Measurements from ENCODE around the gene TRIO.

TRIO gene

GRCh38 chr5:14123974-14124482 lies 19.1 kb upstream of the TRIO start:
- no peak for FAIRE-seq

- no peak for FAIRE-seq
These were observed 17.9 kb upstream of the TRIO start for GRCh38 chr5:14125262-14125661.

- FAIRE-seq = no peak
These were observed 15.6 kb upstream of the TRIO start for GRCh38 chr5:14127587-14127986.

DNA sequence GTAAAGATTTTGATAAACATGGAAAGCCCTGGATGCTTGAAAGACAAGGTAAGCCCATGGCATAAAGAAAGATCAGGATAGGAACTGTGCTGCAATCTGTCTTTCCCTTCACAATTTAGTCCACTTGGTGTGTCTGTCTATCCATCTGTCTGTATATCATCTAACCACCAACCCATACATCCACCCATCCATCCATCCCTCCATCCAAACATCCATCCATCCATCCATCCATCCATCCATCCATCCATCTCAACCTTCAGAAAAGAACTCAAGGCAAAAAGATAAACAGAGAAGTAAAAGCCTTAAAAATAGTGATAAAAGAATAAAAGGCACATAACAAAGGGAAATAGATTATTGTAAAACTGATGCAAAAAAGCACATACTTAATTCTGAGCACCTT lies 15.1 kb upstream of the TRIO start:
- FAIRE-seq = no peak

DNA sequence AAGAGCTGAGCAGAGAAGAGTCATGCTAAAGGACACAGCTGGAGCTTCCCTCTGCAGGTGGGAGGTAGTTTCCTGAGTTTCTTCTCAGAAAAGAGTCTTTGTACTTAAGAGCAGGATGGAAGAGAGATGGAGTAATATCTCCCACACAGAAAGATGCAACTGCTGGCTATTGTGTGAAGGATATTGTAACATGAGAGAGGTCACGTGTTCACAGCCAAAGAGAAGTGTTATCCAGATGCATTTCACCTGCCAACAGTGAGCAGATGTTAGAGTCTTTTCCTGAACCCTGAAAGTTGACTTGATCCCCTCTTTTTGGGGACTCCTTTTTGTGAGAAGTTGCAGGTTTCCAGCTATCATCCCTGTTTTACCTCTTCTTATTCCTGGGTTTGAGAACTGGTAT lies 14.0 kb upstream of the TRIO start:
- no peak for FAIRE-seq

GRCh38 chr5:14131855-14132503 lies 11.2 kb upstream of the TRIO start:
- FAIRE-seq = no peak

DNA sequence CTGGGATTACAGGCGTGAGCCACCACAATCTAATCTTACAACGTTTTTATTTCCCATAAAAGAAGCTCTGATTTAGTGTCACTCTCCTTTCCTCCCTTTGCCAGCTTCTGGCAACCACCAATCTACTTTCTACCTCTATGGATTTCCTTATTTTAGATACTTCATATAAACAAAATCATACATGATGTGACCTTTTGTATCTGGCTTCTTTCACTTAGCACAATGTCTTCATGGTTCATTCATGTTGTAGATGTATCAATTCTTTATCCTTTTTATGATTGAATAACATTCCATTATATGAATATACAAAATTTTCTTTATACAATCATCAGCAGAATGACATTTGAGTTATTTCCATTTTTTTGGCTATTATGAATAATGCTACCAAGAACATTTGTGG lies 9.7 kb upstream of the TRIO start:
- FAIRE-seq = no peak

GRCh38 chr5:14134083-14134482 lies 9.1 kb upstream of the TRIO start:
- FAIRE-seq = no peak

- no peak for FAIRE-seq
These were observed 8.4 kb upstream of the TRIO start for GRCh38 chr5:14134771-14135170.

- no peak for FAIRE-seq
These were observed 7.5 kb upstream of the TRIO start for GRCh38 chr5:14135621-14136020.

DNA sequence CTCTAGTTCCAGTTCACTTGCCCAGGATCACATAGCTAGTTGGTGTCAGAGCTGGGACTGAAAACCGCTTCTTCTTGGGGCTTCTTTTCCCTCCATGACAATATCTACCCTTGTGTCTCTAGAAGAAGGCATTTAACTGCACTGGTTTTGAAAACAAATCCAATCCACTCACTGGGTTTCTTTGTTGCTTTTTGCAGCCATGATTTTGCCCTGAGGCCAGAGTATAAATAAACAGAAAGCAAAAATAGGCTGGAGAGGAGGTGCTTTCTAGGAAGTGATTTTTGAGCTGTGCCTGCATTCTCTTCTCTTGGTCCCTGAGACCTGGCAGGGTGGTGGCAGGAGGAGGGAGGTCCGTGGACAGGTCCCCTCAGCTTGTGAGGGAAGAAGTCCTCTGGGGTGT lies 6.9 kb upstream of the TRIO start:
- FAIRE-seq = no peak

GRCh38 chr5:14138608-14139540 lies 4.3 kb upstream of the TRIO start:
- FAIRE-seq = no peak

DNA sequence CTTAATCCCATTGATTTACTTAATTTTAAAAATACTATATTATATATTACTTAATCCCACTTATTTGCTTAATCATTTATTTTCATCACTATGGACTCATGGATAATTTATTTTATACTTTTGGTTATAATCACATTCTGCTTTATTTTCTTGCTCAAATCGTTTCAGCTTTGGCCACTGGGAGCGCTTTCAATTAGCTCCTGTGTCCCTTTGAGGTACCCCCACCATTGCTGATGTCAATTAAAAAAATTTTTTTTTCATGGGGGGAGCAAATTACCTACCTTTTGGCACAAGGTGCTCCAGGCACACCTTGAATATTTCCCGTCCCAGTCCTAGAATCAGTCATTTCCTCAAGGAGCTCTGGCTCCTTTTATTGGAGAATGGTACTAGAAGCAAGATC lies 1.4 kb upstream of the TRIO start:
- FAIRE-seq = no peak

DNA sequence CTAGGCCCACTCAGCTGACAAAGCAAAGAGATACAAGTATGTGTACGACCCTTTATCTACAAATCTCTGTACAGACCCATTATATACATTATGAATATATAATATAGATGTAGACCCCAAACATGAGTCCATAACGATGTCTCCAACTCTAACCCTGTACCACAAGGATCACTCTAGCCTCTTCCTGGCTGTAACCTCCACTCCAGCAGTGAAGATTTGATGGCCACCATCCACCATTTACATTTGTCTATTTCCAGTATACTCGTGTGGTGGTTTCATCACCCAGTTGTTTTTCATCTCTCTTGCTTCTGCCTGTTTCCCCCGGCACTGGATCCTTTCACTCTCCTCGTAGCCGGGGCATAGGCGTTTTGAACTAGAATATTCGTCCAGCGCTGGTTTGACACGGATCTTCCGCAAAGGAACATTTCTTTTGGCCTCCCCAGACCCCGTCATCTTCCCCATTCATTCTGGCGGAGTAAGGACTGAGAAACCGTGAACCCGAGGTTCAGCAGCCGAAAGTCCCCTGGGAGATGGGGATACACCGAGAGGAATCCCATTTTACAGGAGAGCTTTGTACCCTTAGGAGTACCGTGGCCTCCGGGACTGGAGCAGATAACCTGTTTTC lies 828 bp upstream of the TRIO start:
- FAIRE-seq = no peak

GRCh38 chr5:14143546-14143840 lies 351 bp downstream of the TRIO start:
- no peak for FAIRE-seq

DNA sequence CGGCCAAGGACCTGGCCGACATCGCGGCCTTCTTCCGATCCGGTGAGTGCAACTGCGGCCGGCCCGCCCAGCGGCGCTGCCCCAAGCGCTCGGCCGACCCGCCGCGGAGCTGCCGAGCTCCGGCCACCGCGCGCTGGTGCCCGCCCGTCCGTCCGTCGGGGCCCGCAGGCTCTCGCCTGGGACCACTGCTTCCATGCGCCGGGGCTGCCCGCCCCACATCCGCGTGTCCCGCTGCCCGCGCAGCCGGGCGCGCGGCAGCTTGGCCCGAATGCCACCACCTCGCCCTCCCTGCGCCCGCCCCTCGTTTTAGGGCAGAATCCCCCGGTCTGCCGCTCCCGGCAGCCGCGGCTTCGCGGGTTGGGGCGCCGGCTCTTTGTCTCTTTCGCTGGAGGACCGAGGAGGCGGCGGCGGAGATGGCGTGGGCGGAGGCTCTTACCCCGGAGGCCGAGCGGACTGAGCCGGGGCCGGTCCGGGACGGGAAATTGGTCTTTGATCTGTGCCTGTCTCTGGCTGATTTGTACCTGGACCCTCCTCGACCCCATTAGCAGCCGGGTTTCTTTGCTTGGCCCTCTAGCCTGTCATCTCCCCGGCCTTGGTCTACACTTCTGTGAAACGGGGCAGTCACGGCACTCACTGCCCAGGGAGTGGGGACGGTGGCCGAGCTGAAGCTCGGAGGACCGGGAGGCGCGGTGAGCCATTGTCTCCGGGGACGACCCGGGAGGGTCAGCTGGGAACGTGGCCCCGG lies 871 bp downstream of the TRIO start:
- FAIRE-seq = no peak

- no peak for FAIRE-seq
These were observed 1.7 kb downstream of the TRIO start for GRCh38 chr5:14144586-14145434.

DNA sequence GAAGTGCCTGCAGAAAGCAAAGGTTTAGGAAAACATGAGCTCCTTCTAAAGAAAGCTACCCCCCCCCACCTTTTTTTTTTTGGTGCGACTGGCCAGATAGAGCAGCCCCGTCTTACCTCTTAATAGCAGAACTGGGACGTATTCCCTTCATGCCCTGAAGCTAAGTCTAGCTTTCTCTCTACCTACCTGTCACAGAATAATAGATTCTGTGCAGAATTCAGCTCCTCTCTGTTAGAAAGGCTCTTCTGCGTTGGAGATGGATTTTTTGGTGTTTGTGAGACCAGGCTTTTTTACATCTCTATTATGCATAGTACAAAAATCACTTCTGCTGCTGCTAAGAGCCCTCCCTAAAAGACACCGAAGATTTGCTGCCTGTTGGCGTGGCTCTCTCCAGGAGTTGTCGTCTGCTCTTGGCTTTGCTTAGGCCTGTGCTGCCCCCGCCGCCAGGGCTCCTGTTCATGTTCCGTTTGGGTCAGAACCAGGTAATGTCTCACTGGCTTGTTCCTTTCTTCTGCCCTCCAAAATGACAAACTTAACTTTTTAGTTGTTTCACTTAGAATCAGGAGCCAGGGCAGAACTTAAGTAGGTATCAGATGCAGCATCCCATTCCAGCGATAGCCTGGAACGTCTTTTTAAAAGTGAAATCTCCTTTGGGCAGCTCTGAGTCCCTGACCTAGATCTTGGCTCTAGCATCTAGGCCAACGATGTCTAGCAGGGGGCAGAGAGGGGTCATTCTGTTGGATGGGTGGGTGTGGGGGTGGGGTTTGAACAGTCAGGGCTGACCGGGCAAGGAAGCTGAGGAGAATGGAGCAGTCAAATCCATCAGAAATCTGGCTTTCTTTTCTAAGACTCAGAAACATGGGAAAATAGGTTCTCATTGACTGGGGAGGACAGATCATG lies 2.5 kb downstream of the TRIO start:
- no peak for FAIRE-seq

GRCh38 chr5:14146725-14147124 lies 3.6 kb downstream of the TRIO start:
- FAIRE-seq = no peak

DNA sequence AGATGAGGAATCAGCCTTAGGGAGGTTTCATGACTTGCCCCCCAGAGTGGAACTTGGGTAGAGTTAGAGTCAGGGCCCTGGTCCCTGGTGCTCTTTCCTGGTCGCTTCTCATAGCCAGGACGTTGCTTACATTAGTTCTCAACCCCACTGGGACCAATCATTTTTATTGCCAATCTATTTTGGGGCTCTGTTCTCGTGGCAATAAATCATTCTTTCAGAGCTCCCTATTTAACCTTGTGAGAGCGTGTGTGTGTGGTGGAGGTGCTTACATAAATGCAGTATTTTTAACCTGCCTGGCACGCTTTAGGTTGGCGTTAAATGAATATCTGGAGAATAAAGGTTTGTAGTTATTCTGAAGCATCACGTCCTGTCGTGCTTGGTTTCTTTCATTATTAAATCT lies 4.1 kb downstream of the TRIO start:
- FAIRE-seq = no peak

DNA sequence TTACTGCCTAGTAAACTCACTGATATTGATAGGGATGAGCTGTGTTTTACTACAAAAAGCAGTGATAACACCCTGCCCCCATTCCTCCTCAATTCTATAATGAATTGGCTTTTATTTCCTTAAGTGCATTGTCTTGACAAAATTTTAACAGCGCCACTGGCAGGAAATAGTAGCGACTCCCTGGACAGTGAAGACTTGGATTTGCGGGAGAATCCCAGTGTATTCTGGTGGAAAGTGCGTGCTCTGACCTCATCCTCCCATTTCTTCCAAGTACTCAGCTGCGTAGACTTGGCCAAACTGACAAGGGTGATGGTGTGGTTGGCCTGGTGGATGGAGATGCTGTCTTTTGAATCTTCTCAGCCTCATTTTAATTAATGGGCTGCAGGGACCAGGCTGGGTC lies 5.3 kb downstream of the TRIO start:
- FAIRE-seq = no peak

Data from A204.1 (cell line).